Measurements from ENCODE around the gene CLEC4E. TPM values are rescaled to one million over a fixed set of nuclear protein-coding genes. Genes with fewer than 3 reads are reported as not detected.
"Not testable (repeated sequence)": the region's sequence is repeated elsewhere in the genome, so short reads cannot be mapped to it uniquely, and the experiment has no call there.

CLEC4E gene
- 1 to 10 TPM in 1 of 2 donors, under 1 TPM in 1; 0.73 to 3.0 TPM for total RNA-seq

GRCh38 chr12:8540831-8541230 is at the start of gene CLEC4E:
Gene CLEC4E (minus strand): TSS chr12:8540905. CDS start chr12:8540797, 108 bp downstream.
- intact Hi-C loops (cut with DNase I); H3K4me1 ChIP-seq (replicated peaks); H3K36me3 ChIP-seq; H3K27ac ChIP-seq; H3K4me3 ChIP-seq; DNase-seq (ENCODE audit: low spot score); H3K27me3 ChIP-seq (replicated peaks; ENCODE audit: insufficient read depth); H3K9me3 ChIP-seq: not testable (repeated sequence)
- 60% methylated on average over 4 of the region's 4 CpGs for WGBS

DNA sequence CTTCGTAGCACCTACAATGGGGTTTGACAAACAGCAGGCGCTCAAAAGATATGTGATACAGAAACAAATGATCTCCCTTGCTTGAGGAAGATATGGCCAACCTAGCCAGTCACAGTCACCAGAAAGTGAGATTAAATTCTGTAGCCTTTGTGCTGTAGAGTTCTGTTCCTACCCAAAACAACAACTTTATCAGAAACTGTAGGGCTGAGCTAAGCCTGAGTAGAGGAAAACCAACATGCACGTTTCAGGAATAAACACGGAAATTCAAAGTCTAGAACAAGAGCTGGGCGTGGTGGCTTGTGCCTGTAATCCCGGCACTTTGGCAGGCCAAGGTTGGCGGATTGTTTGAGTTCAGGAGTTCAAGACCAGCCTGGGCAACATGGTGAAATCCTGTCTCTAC is 49.0 kb upstream of the CLEC4E start:
- WGBS = 82% methylated on average over 7 of the region's 7 CpGs
- H3K27me3 ChIP-seq (replicated peaks; ENCODE audit: insufficient read depth) = no peaks in the 10 kb centered on the region
- H3K9me3 ChIP-seq = no peaks in the 10 kb centered on the region
- TF ChIP-seq POLR2AphosphoS5 (IDR thresholded peaks at IDR 0.05) = no peak
- no peak for TF ChIP-seq POLR2A (IDR thresholded peaks at IDR 0.05)
- H3K4me3 ChIP-seq = no peak overlapping the region
- H3K4me1 ChIP-seq (replicated peaks) = no peaks in the 10 kb centered on the region
- intact Hi-C loops (cut with DNase I) = no loop called here
- H3K27ac ChIP-seq = no peak overlapping the region
- DNase-seq (ENCODE audit: low spot score) = no peak
- H3K36me3 ChIP-seq = no peaks in the 10 kb centered on the region

GRCh38 chr12:8584478-8584877 is 43.8 kb upstream of the CLEC4E start:
- WGBS = 89% methylated on average over 13 of the region's 13 CpGs
- H3K9me3 ChIP-seq; intact Hi-C loops (cut with DNase I): not testable (repeated sequence)

GRCh38 chr12:8584004-8584403 is 43.3 kb upstream of the CLEC4E start:
- TF ChIP-seq, protein P1, sequence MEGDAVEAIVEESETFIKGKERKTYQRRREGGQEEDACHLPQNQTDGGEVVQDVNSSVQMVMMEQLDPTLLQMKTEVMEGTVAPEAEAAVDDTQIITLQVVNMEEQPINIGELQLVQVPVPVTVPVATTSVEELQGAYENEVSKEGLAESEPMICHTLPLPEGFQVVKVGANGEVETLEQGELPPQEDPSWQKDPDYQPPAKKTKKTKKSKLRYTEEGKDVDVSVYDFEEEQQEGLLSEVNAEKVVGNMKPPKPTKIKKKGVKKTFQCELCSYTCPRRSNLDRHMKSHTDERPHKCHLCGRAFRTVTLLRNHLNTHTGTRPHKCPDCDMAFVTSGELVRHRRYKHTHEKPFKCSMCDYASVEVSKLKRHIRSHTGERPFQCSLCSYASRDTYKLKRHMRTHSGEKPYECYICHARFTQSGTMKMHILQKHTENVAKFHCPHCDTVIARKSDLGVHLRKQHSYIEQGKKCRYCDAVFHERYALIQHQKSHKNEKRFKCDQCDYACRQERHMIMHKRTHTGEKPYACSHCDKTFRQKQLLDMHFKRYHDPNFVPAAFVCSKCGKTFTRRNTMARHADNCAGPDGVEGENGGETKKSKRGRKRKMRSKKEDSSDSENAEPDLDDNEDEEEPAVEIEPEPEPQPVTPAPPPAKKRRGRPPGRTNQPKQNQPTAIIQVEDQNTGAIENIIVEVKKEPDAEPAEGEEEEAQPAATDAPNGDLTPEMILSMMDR (IDR thresholded peaks at IDR 0.05) = no peak
- no peak for TF ChIP-seq POLR2A (IDR thresholded peaks at IDR 0.05)
- no peak for TF ChIP-seq POLR2AphosphoS5 (IDR thresholded peaks at IDR 0.05)
- 74% methylated on average over 7 of the region's 7 CpGs for WGBS
- H3K4me1 ChIP-seq (replicated peaks) = no peaks in the 10 kb centered on the region

More at GRCh38 chr12:8584478-8584877, 43.8 kb upstream of the CLEC4E start:
- H3K36me3 ChIP-seq; H3K4me1 ChIP-seq (replicated peaks); H3K27ac ChIP-seq; H3K4me3 ChIP-seq; DNase-seq (ENCODE audit: low spot score); H3K27me3 ChIP-seq (replicated peaks; ENCODE audit: insufficient read depth): not testable (repeated sequence)

GRCh38 chr12:8581098-8581784 is 40.5 kb upstream of the CLEC4E start:
- no peaks in the 10 kb centered on the region for H3K36me3 ChIP-seq
- 66% methylated on average over 9 of the region's 9 CpGs for whole genome bisulfite sequencing
- intact Hi-C loops (cut with DNase I) = no loop called here
- no peak overlapping the region for H3K4me3 ChIP-seq
- H3K4me1 ChIP-seq (replicated peaks) = no peaks in the 10 kb centered on the region
- DNase-seq (ENCODE audit: low spot score) = no peak
- no peaks in the 10 kb centered on the region for H3K27me3 ChIP-seq (replicated peaks; ENCODE audit: insufficient read depth)
- TF ChIP-seq POLR2A (IDR thresholded peaks at IDR 0.05) (no peak), POLR2AphosphoS5 (IDR thresholded peaks at IDR 0.05) (no peak)
- TF ChIP-seq, protein P1 (IDR thresholded peaks at IDR 0.05) = no peak
- H3K27ac ChIP-seq = no peak overlapping the region
- no peaks in the 10 kb centered on the region for H3K9me3 ChIP-seq

More at GRCh38 chr12:8584004-8584403, 43.3 kb upstream of the CLEC4E start:
- Histone ChIP-seq H3K27me3 (replicated peaks; ENCODE audit: insufficient read depth) (no peaks in the 10 kb centered on the region), H3K27ac (no peak overlapping the region), H3K9me3 (no peaks in the 10 kb centered on the region), H3K36me3 (no peaks in the 10 kb centered on the region), H3K4me3 (no peak overlapping the region)
- intact Hi-C loops (cut with DNase I) = no loop called here
- no peak for DNase-seq (ENCODE audit: low spot score)

- H3K4me1 ChIP-seq (replicated peaks) = no peaks in the 10 kb centered on the region
- no peak overlapping the region for H3K27ac ChIP-seq
- TF ChIP-seq POLR2A (IDR thresholded peaks at IDR 0.05) (no peak), POLR2AphosphoS5 (IDR thresholded peaks at IDR 0.05) (no peak)
- TF ChIP-seq, protein P1 (IDR thresholded peaks at IDR 0.05) = no peak
- H3K4me3 ChIP-seq = no peak overlapping the region
- no peaks in the 10 kb centered on the region for H3K27me3 ChIP-seq (replicated peaks; ENCODE audit: insufficient read depth)
- no peaks in the 10 kb centered on the region for H3K9me3 ChIP-seq
- no peaks in the 10 kb centered on the region for H3K36me3 ChIP-seq
- WGBS = 64% methylated on average over 3 of the region's 3 CpGs
- intact Hi-C loops (cut with DNase I) = no loop called here
- no peak for DNase-seq (ENCODE audit: low spot score)
These were observed 37.2 kb upstream of the CLEC4E start for GRCh38 chr12:8577879-8578278.
